GM06990 (cell line): ENCODE measurements around the gene HSF4.

ENCODE experiments used
- DNase-seq: peaks from one replicate; pipeline ENCODE4 v3.0.0-alpha.2; 2011; ENCODE audit not compliant: insufficient read length; ENCODE audit errors: extremely low read depth
- H3K27me3 ChIP-seq: replicated peaks from 2 replicates; pipeline ENCODE4 v1.6.0; 2011; ENCODE audit warnings: low read length; ENCODE audit not compliant: control insufficient read depth, insufficient read depth
- H3K36me3 ChIP-seq: 2 replicates; pipeline ENCODE4 v1.5.1; 2011; ENCODE audit warnings: low read length; ENCODE audit not compliant: control insufficient read depth, insufficient read depth
- H3K4me3 ChIP-seq: replicated peaks from 2 replicates; pipeline ENCODE4 v1.5.1; 2011; ENCODE audit warnings: low read depth, mild to moderate bottlenecking, control low read depth, low read length
- TF ChIP-seq, protein P1 (sequence below): IDR thresholded peaks from 2 replicates; pipeline ENCODE4 v1.5.1; 2011; ENCODE audit warnings: low read length, control low read depth, mild to moderate bottlenecking, inconsistent platforms; ENCODE audit not compliant: insufficient read depth, poor library complexity, severe bottlenecking

The HSF4 gene

DNA sequence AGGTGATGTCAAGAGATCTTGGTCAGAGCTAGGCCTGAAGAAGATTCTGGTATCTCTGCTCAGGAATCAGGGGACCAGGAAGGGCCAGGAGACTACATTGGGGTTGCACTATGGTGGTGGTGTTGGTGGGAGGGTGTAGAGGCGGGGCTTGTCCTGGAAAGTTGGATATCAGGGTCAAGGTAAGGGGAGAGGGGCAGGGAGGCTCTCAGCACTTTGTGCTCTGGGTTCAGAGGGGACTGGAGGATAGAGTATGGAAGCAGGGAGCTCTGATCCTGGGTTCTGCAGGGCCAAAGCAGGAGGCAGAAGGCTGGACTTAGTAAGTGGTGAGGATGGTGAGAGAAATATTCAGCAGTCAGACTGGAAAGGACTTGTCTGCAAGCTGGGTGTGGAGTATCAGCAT lies 8.8 kb downstream of the HSF4 start:
- H3K27me3 ChIP-seq = no peaks in the 10 kb centered on the region

DNA sequence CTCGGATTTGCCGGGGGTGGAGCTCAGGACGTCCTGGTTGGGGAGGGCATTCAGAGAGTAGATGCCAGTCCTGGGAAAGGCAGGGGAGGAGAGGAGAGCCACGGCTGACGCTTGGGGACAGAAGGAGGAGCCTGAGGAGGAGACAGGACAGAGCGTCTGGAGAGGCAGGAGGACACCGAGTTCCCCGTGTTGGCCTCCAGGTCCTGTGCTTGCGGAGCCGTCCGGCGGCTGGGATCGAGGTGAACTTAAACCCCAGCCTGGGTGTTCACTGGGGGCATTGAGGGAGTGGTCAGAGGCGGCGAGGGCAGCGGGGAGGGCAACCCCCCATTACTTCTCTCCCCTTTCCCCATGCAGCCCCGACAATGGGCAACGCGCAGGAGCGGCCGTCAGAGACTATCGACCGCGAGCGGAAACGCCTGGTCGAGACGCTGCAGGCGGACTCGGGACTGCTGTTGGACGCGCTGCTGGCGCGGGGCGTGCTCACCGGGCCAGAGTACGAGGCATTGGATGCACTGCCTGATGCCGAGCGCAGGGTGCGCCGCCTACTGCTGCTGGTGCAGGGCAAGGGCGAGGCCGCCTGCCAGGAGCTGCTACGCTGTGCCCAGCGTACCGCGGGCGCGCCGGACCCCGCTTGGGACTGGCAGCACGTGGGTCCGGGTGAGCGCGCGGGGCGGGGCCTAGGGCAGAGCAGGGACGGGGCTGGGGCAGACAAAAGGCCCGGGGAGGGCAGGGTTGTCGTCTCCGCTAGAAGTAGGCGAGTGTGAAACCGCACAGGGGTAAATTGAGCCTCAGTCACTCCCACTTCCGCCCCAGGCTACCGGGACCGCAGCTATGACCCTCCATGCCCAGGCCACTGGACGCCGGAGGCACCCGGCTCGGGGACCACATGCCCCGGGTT lies 9.5 kb downstream of the HSF4 start:
- TF ChIP-seq, protein P1, sequence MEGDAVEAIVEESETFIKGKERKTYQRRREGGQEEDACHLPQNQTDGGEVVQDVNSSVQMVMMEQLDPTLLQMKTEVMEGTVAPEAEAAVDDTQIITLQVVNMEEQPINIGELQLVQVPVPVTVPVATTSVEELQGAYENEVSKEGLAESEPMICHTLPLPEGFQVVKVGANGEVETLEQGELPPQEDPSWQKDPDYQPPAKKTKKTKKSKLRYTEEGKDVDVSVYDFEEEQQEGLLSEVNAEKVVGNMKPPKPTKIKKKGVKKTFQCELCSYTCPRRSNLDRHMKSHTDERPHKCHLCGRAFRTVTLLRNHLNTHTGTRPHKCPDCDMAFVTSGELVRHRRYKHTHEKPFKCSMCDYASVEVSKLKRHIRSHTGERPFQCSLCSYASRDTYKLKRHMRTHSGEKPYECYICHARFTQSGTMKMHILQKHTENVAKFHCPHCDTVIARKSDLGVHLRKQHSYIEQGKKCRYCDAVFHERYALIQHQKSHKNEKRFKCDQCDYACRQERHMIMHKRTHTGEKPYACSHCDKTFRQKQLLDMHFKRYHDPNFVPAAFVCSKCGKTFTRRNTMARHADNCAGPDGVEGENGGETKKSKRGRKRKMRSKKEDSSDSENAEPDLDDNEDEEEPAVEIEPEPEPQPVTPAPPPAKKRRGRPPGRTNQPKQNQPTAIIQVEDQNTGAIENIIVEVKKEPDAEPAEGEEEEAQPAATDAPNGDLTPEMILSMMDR = peak; percentile 28
- Histone ChIP-seq H3K27me3 (no peaks in the 10 kb centered on the region), H3K36me3 (no peaks in the 10 kb centered on the region), H3K4me3 (peak overlapping the region; percentile 37)
- DNase-seq = peak; percentile 80

More for the DNA sequence above, 8.8 kb downstream of the HSF4 start:
- Histone ChIP-seq H3K4me3 (no peak overlapping the region), H3K36me3 (no peaks in the 10 kb centered on the region)
- TF ChIP-seq, protein P1 = no peak
- no peak for DNase-seq

DNA sequence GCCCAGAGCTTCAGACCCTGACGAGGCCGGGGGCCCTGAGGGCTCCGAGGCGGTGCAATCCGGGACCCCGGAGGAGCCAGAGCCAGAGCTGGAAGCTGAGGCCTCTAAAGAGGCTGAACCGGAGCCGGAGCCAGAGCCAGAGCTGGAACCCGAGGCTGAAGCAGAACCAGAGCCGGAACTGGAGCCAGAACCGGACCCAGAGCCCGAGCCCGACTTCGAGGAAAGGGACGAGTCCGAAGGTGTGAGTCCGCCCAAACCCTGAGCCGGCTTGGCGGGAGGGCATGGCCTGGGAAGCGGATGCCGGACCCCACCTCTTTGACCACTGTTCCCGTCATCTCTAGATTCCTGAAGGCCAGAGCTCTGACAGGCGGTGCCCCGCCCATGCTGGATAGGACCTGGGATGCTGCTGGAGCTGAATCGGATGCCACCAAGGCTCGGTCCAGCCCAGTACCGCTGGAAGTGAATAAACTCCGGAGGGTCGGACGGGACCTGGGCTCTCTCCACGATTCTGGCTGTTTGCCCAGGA lies 10.2 kb downstream of the HSF4 start:
- TF ChIP-seq, protein P1 = no peak
- Histone ChIP-seq H3K36me3 (no peaks in the 10 kb centered on the region; the same call in 1 of the 2 replicates), H3K4me3 (no peak overlapping the region; the same call in 1 of the 2 replicates), H3K27me3 (no peaks in the 10 kb centered on the region)
- DNase-seq = no peak

DNA sequence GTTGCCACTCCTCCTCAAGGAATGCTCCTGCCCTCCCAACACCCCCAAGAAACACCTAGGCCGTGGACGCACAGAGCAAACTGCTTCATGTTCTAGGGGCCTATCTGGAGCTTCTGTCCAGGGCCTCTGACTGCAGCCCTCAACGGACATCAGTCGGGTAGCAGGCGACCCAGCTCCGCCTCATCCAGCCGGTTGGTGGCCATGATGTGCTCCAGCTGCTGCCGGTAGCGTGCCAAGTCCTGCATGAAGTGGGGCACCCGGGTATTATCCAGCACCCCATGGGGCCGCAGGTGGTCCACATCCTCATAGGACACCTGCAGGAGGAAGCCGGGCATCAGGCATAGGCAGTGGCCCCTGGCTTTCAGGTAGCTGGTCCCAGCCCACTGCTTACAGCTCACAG lies 12.1 kb downstream of the HSF4 start:
- Histone ChIP-seq H3K4me3 (no peak overlapping the region), H3K36me3 (no peaks in the 10 kb centered on the region; the same call in 1 of the 2 replicates), H3K27me3 (no peaks in the 10 kb centered on the region)
- TF ChIP-seq, protein P1 = no peak
- DNase-seq = no peak

DNA sequence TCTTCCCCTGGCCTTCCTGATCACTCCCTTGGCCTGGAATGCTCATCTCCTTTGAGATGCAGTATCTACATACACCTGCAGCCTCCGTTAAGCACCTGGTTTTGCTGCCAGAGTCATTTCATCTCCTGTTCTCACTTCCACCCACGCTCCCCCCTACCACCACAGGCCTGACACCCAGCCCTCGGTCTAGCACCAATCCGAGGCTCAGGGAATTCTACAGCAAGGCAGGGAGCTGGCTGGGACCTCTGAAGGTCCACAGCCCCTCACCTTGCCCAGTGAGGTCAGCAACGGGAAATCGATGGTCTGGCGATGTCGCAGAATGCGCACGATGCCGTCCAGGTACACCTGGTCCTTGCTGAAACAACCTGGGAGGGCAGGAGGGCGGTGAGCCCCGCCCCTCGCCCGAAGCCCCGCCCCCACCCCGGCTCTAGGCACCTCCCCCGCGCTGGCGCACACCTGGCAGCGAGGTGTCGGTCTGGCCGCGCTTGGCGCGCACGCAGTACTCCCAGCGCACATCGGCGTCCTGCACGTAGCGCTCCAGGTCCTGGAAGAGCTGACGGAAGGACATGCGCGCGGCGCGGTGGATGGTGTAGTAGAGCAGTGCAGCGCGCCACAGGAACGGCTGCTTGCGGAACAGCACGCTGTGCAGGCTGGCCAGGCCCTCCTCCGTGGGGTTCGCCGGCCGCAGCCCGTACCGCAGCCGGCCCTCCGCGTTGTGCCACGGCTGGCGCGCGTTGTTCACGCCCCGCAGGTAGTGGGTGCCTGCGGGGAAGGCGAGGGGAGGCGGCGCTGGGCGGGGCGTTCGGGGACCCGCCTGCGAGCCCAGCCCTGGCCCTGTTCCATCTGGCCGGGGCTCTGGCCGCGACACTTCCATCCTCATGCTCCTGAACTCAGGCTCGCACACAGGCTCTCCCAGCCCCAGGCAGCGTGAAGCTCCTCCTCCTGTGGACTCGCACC lies 13.5 kb downstream of the HSF4 start:
- H3K27me3 ChIP-seq = no peaks in the 10 kb centered on the region
- DNase-seq = peak; percentile 65
- TF ChIP-seq, protein P1 = no peak
- H3K4me3 ChIP-seq = peak overlapping the region; percentile 51
- no peaks in the 10 kb centered on the region; the same call in 1 of the 2 replicates for H3K36me3 ChIP-seq
